ENCODE measurements around the gene BHLHE40.

- TF ChIP-seq CTCF (IDR thresholded peaks at IDR 0.05; ENCODE audit: borderline replicate concordance, extremely low read depth, low read length, poor library complexity, severe bottlenecking) (no peak), EZH2 (IDR thresholded peaks at IDR 0.05; ENCODE audit: borderline replicate concordance, low read depth, low read length, severe bottlenecking) (no peak)
Measured at GRCh38 chr3:4987538-4988296, 8.5 kb downstream of the BHLHE40 start.

Measured in DND-41 (cell line).